HG02870 (cell line): ENCODE measurements around the gene AHNAK.

Experiments used
- ATAC-seq: cut with Tn5 transposase; IDR thresholded peaks from one replicate; pipeline ENCODE4 v1.9.1; 2021; ENCODE audit warnings: mild to moderate bottlenecking, moderate library complexity; ENCODE audit not compliant: unreplicated experiment

Gene AHNAK

GRCh38 chr11:62409831-62410230, 136.8 kb downstream of the AHNAK start:
- ATAC-seq, result no peak

GRCh38 chr11:62406034-62406433, 140.6 kb downstream of the AHNAK start:
- no peak for ATAC-seq

DNA sequence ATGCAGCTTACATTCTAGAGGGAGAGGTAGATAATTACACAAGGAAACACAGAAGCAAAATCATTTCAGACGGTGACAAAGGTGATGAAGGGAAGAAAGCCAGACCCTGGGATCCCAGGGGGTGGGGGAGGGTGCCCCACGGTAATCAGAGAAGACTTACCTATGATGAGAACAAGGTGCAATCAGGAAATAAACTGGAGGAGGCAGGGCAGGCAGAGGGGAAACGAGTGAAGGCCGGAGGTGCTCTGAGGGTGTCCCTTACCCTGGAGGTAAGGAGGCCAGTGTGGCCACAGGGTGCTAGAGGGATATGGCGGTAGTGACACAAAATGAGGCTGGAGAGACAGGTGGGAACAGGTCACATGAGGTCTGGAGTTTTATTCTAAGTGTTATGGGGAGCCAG, 141.7 kb downstream of the AHNAK start:
- ATAC-seq, result no peak

- no peak for ATAC-seq
Measured at GRCh38 chr11:62404435-62404834, 142.2 kb downstream of the AHNAK start.

DNA sequence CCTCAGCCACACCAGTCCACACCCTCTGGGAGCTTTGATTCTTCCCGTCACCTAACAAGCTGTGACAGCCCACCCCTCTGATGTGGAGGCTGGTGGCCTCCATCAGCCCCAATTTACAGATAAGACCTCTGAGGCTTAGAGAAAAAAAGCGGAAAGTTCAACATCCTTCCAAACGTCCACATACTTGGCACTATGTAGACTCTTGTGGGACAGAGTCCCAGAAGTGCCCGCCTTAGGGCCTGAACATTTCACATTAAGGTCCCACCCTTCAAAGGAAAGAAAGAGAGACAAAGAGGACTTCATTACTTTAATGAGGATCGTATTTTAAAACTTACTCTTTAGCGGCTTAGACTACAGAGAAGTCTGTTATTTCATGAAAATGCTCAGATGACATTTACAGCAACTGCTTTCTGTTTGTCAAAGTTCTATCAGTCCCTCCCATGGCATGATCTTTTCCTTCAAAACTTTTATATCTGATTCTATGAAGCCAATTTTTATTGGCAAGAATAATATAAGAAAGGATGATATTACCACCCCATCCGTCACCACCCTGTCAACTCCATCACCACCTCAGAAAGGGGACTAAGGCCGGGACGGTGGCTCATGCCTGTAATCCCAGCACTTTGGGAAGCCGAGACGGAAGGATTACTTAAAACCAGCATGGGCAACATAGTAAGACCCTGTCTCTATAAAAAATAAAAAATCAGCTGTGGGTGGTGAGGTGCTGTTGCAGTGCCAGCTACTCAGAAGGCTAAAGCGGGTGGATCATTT, 143.5 kb downstream of the AHNAK start:
- ATAC-seq, result no peak

DNA sequence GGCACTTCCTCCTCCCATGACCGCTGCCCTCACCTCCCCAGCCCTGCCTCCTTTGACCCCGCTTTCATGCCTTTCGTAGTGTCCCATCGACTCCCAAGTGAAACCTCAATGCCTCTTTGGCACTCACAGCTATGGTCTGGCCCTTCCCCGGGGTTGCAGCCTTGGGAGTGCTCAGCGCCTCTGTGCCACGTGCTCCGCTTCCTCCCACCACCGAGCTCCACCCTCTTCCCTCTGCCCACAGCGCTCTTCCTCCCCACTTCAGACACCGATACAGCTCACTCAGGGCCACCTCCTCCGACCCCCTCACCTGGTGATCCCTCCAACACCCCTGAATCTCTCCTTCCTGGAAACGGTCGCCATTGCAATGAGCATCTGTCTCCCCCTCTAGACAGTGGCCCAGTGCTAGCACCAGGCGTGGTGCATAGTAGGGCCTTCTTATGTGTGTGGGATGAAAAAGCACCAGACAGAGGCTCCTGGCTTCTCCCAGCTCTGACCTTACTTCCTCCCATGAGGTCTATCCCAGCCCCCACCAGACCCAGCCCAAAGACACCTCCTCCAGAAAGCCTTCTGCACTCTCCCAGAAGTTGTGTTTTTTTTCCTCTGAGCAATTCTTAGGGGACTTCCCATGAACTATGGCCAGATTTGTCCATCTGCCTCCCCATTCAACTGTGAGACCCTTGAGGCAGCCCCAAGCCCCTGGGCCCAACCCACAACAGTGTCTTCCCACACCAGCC, 144.2 kb downstream of the AHNAK start:
- ATAC-seq, result no peak

DNA sequence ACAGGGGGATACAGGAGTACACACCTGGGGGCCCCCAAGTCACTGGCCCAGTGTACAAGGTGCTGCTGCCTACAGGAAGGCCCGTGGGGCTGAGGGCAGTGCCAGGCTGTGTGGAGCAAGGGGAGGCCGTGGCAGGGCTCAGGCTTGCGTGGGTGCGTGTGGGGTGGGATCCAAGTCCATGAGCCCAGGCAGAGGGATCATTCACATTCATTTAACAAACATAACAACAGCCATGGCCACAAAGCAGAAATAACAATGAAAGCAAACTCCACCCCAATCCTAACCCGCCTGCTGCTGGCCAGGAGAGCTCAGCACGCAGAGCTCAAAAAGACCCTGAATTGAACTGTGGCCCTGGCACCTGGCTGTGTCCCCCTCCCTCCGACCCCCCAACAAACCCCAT, 144.8 kb downstream of the AHNAK start:
- no peak for ATAC-seq

- ATAC-seq, result no peak
Measured at GRCh38 chr11:62401356-62401755, 145.2 kb downstream of the AHNAK start.

DNA sequence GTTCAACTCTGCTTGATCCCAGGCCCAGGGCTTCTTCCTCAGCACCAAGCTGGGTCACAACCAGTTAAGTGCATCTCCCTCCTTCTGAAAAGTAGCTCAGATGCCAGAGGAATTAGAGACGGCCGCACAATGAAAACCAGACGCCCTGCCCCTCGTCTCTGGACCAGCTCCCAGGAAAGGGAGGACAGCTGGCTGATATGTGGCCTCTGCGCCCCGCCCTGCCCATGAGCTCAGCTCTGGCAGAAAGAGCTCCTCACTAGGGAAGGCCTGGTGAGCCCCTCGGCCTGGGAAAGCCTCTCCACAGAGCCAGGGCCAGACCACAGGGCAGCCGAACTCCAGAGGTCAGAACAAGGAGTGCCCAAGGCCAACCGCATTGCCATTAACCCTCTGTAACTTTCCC, 145.8 kb downstream of the AHNAK start:
- no peak for ATAC-seq

GRCh38 chr11:62400281-62400680, 146.3 kb downstream of the AHNAK start:
- no peak for ATAC-seq

DNA sequence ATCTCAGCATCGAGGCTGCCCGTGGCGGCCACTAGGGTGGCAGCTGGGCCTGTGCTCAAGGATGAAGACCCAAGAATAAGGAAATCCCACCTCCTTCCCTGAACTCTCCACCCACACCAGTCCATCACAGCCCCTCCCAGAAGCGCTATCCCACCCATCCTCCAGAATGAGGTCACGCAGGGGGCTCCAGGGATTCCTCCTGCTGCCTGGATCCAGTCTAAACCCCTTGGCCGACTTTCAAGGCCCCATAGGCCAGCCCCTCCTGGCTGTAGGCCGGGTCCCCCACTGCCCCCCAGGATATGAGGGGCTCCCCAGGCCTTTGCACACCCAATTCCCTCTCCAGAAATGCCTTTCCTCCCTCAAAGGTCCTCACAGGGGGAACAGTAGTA, 146.7 kb downstream of the AHNAK start:
- ATAC-seq, result no peak

DNA sequence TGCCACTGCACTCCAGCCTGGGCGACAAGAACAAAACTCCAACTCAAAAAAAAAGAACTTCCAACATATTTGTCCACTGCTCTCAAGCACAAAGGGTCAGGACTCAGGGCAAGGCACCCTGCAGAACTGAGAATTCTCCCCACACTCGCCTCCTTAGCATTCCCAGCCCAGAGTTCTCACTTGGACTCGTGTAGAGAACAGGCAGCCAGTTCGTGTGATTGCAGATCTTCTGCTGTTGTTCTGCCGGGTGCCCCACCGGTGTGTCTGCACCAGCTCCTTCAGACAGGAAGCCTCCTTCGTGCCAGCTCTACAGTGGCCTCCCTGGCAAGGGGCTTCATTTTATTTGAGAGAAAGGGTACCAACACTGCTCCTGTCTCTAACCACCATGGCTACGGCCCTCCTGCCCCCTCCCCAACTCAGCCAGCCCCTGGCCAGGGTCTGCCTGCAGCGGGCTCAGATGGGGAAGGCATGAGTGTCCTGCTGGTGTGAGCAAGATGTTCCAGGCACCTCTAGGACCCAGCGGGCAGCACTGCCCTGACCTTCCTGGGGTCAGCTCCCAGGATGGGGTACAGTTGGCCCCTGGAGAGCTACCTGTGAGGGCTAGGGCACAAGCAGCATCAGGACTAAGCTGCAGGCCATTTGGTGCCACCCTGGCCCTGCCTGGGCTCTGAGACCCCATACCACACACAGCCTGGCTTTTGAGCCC, 147.3 kb downstream of the AHNAK start:
- no peak for ATAC-seq

- ATAC-seq, result no peak
Measured at GRCh38 chr11:62398011-62398994, 148.3 kb downstream of the AHNAK start.

- no peak for ATAC-seq
Measured at GRCh38 chr11:62395885-62396551, 150.6 kb downstream of the AHNAK start.

GRCh38 chr11:62394825-62395538, 151.6 kb downstream of the AHNAK start:
- ATAC-seq, result no peak

DNA sequence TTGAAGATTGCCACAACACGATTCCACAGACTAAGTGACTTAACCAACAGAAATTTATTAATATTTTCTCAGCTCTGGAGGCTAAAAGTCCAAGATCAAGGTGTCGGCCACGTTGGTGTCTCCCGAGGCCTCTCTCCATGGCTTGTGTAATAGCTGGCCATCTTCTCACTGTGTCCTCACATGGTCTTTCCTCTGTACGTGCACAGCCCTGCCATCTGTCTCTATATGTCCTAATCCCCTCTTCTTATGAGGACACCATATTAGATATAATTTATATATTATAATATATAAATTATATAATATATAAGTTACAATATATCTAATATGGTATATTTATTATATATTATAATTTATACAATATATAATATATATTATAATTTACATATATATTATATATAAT, 152.9 kb downstream of the AHNAK start:
- no peak for ATAC-seq

DNA sequence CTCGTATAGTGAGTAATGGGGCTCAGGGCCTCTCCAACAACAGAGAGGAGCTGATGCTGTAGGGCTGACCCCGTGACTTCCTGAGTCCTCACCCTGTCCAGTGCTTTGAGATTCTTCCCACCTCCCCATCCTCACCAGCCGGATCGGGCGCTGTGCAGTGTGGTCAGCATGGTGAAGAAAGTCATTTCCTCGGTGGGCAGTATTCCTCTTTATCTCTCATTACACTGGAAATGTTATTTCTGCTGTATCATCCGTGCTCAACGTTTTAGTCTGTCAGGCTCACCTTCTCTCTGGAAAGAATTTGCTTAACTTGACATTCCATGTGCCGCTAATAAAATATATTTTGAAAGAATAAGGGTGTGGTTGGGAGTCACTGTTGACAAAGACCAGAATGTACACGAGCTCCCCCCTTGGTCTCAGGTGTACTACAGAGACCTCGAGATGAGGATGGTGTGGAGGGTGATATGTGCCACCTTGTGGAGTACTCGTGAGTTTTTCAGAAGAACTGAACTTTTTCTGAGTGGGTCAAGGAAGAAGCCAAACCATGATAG, 153.5 kb downstream of the AHNAK start:
- ATAC-seq, result no peak

- no peak for ATAC-seq
Measured at GRCh38 chr11:62392506-62392905, 154.1 kb downstream of the AHNAK start.
